GM19372 (cell line): ENCODE measurements around the gene TSC2.

Source experiments
- ATAC-seq: cut with Tn5 transposase; IDR thresholded peaks from one replicate; pipeline ENCODE4 v1.9.1; 2021; ENCODE audit warnings: mild to moderate bottlenecking, low read depth, moderate library complexity; ENCODE audit not compliant: unreplicated experiment

TSC2 gene

GRCh38 chr16:2082983-2083364, 35.2 kb downstream of the TSC2 start:
- no peak for ATAC-seq

GRCh38 chr16:2083409-2083808, 35.6 kb downstream of the TSC2 start:
- no peak for ATAC-seq

- ATAC-seq, result no peak
Measured at GRCh38 chr16:2083876-2084780, 36.3 kb downstream of the TSC2 start.

GRCh38 chr16:2084895-2085625, 37.3 kb downstream of the TSC2 start:
- ATAC-seq, result no peak

GRCh38 chr16:2085669-2086068, 37.9 kb downstream of the TSC2 start:
- no peak for ATAC-seq

GRCh38 chr16:2086106-2086742, 38.4 kb downstream of the TSC2 start:
- no peak for ATAC-seq

GRCh38 chr16:2086812-2087747, 39.3 kb downstream of the TSC2 start:
- no peak for ATAC-seq

- ATAC-seq, result no peak
Measured at GRCh38 chr16:2087748-2088631, 40.2 kb downstream of the TSC2 start.

GRCh38 chr16:2088759-2089358, 41.1 kb downstream of the TSC2 start:
- no peak for ATAC-seq

- no peak for ATAC-seq
Measured at GRCh38 chr16:2089706-2090480, 42.1 kb downstream of the TSC2 start.

GRCh38 chr16:2090481-2090776, 42.6 kb downstream of the TSC2 start:
- ATAC-seq, result no peak

- ATAC-seq, result no peak
Measured at GRCh38 chr16:2090777-2091546, 43.2 kb downstream of the TSC2 start.

- ATAC-seq, result no peak
Measured at GRCh38 chr16:2091547-2092255, 43.9 kb downstream of the TSC2 start.

GRCh38 chr16:2092256-2092620, 44.5 kb downstream of the TSC2 start:
- no peak for ATAC-seq

GRCh38 chr16:2092866-2093265, 45.1 kb downstream of the TSC2 start:
- ATAC-seq, result no peak

- ATAC-seq, result no peak
Measured at GRCh38 chr16:2093793-2094192, 46.0 kb downstream of the TSC2 start.

- no peak for ATAC-seq
Measured at GRCh38 chr16:2095315-2095853, 47.6 kb downstream of the TSC2 start.
